Measurements from ENCODE around the gene ZNF277.

GRCh38 chr7:112238852-112239610 is 32.5 kb downstream of the ZNF277 start:
- TF ChIP-seq CTCF (IDR thresholded peaks at IDR 0.05) (no peak), POLR2A (IDR thresholded peaks at IDR 0.05; ENCODE audit: low read depth) (no peak)

Data from esophagus muscularis mucosa (tissue), 3 donors.